ENCODE results near the gene TMEM116.
"Not testable (repeated sequence)": the region's sequence is repeated elsewhere in the genome, so short reads cannot be mapped to it uniquely, and the experiment has no call there.

The TMEM116 gene

DNA sequence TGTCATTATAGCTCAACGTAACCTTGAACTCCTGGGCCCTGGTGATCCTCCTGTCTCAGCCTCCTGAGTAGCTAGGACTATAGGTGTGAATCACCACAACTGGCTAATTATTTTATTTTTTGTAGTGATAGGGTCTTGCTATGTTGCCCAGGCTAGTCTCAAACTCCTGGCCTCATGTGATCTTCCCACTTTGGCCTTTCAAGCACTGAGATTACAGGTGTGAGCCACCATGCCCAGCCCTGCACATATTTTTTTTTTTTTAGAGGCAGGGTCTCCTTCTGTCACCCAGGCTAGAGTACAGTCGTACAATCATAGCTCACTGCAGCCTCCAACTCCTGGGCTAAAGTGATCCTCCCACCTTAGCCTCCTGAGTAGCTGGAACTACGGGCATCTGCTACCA is 8.9 kb downstream of the TMEM116 start:
- Histone ChIP-seq H2AFZ (ENCODE audit: low read length) (no peak overlapping the region), H3K4me3 (ENCODE audit: low read depth, low read length, poor library complexity, severe bottlenecking) (no peak overlapping the region), H3K4me1 (ENCODE audit: insufficient read depth, low read length, severe bottlenecking) (peaks cover 50% of the 10 kb centered on the region), H3K27ac (ENCODE audit: low read depth, low read length, poor library complexity, severe bottlenecking) (no peak overlapping the region), H3F3A (ENCODE audit: insufficient read depth, low read length) (0 out of 2 replicates have a peak, but pooled peaks cover 4% of the 10 kb centered on the region), H4K20me1 (ENCODE audit: insufficient read depth, low read length) (no peaks in the 10 kb centered on the region), H3K27me3 (ENCODE audit: insufficient read depth, low read length) (no peaks in the 10 kb centered on the region), H3K36me3 (ENCODE audit: insufficient read depth, low read length) (peaks cover 18% of the 10 kb centered on the region), H3K79me2 (ENCODE audit: insufficient read depth, low read length) (no peaks in the 10 kb centered on the region), H3K9ac (ENCODE audit: low read length) (no peak overlapping the region), H3K9me2 (ENCODE audit: low read depth, low read length) (no peaks in the 10 kb centered on the region), H3K4me2 (ENCODE audit: low read length) (no peak overlapping the region), H3K9me3 (ENCODE audit: low read length) (no peaks in the 10 kb centered on the region)
- no peak for TF ChIP-seq EZH2 (IDR thresholded peaks at IDR 0.05; ENCODE audit: borderline replicate concordance, low read length)
- TF ChIP-seq, protein P1, sequence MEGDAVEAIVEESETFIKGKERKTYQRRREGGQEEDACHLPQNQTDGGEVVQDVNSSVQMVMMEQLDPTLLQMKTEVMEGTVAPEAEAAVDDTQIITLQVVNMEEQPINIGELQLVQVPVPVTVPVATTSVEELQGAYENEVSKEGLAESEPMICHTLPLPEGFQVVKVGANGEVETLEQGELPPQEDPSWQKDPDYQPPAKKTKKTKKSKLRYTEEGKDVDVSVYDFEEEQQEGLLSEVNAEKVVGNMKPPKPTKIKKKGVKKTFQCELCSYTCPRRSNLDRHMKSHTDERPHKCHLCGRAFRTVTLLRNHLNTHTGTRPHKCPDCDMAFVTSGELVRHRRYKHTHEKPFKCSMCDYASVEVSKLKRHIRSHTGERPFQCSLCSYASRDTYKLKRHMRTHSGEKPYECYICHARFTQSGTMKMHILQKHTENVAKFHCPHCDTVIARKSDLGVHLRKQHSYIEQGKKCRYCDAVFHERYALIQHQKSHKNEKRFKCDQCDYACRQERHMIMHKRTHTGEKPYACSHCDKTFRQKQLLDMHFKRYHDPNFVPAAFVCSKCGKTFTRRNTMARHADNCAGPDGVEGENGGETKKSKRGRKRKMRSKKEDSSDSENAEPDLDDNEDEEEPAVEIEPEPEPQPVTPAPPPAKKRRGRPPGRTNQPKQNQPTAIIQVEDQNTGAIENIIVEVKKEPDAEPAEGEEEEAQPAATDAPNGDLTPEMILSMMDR (IDR thresholded peaks at IDR 0.05; ENCODE audit: low read length) = no peak

DNA sequence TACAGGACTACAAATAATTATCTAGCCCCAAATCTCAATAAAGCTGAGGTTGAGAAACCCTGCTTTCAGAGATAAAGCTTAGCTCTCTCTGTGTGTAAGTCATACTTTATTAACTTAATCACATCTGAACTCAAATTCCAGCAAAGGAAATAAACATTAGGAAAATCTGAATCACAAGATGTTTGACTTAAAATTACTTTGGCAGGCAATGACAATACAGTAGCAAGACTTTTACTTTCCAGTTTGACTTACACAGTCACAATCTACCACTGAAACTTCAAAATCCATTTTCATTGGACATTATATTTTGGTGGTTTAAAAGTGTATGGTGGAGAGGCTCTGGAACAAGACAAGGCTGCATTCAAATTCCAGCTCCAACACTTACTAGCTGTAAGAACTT is 11.4 kb downstream of the TMEM116 start:
- H4K20me1 ChIP-seq (ENCODE audit: insufficient read depth, low read length) = no peaks in the 10 kb centered on the region
- no peaks in the 10 kb centered on the region for H3K27me3 ChIP-seq (ENCODE audit: insufficient read depth, low read length)
- no peaks in the 10 kb centered on the region for H3K9me2 ChIP-seq (ENCODE audit: low read depth, low read length)
- H3K4me2 ChIP-seq (ENCODE audit: low read length) = peak overlapping the region; percentile 55
- H3K9ac ChIP-seq (ENCODE audit: low read length) = no peak overlapping the region
- no peaks in the 10 kb centered on the region for H3K9me3 ChIP-seq (ENCODE audit: low read length)
- 0 out of 2 replicates have a peak, but pooled peaks cover 2% of the 10 kb centered on the region for H3F3A ChIP-seq (ENCODE audit: insufficient read depth, low read length)
- peaks cover 50% of the 10 kb centered on the region for H3K4me1 ChIP-seq (ENCODE audit: insufficient read depth, low read length, severe bottlenecking)
- H3K36me3 ChIP-seq (ENCODE audit: insufficient read depth, low read length) = peaks cover 18% of the 10 kb centered on the region
- H2AFZ ChIP-seq (ENCODE audit: low read length) = no peak overlapping the region
- no peaks in the 10 kb centered on the region for H3K79me2 ChIP-seq (ENCODE audit: insufficient read depth, low read length)
- no peak overlapping the region for H3K4me3 ChIP-seq (ENCODE audit: low read depth, low read length, poor library complexity, severe bottlenecking)
- TF ChIP-seq EZH2 (IDR thresholded peaks at IDR 0.05; ENCODE audit: borderline replicate concordance, low read length) = no peak
- TF ChIP-seq, protein P1 (IDR thresholded peaks at IDR 0.05; ENCODE audit: low read length) = no peak
- H3K27ac ChIP-seq (ENCODE audit: low read depth, low read length, poor library complexity, severe bottlenecking) = peak overlapping the region; percentile 68

DNA sequence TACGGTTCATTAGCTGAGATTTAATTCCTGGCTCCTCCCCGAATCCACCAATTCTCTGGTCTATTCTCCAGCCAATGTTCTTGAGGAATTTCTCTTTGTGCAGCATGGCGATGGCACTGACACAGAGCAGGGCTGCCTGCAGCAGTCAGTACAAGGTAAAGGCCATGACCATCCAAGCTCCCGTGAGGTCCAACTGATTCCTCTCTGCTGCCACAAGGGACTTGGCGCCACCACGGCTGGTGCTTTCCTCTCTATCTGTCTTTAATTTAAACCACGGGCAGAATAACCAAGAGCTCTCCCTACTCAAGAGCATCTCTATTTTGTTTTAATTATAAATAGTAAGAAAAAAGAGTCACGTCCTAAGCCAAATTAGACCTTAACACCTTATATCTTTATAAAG is 12.1 kb downstream of the TMEM116 start:
- H2AFZ ChIP-seq (ENCODE audit: low read length) = no peak overlapping the region
- no peaks in the 10 kb centered on the region for H3K27me3 ChIP-seq (ENCODE audit: insufficient read depth, low read length)
- no peaks in the 10 kb centered on the region for H3K79me2 ChIP-seq (ENCODE audit: insufficient read depth, low read length)
- 0 out of 2 replicates have a peak, but pooled peaks cover 2% of the 10 kb centered on the region for H3F3A ChIP-seq (ENCODE audit: insufficient read depth, low read length)
- peak overlapping the region; percentile 68 for H3K27ac ChIP-seq (ENCODE audit: low read depth, low read length, poor library complexity, severe bottlenecking)
- H3K4me3 ChIP-seq (ENCODE audit: low read depth, low read length, poor library complexity, severe bottlenecking) = no peak overlapping the region
- H3K4me2 ChIP-seq (ENCODE audit: low read length) = peak overlapping the region; percentile 55; the same call in 1 of the 2 replicates
- H3K36me3 ChIP-seq (ENCODE audit: insufficient read depth, low read length) = peaks cover 18% of the 10 kb centered on the region
- TF ChIP-seq, protein P1 (IDR thresholded peaks at IDR 0.05; ENCODE audit: low read length) = no peak
- no peak for TF ChIP-seq EZH2 (IDR thresholded peaks at IDR 0.05; ENCODE audit: borderline replicate concordance, low read length)
- H3K4me1 ChIP-seq (ENCODE audit: insufficient read depth, low read length, severe bottlenecking) = peaks cover 58% of the 10 kb centered on the region
- H3K9me2 ChIP-seq (ENCODE audit: low read depth, low read length) = no peaks in the 10 kb centered on the region
- no peaks in the 10 kb centered on the region for H4K20me1 ChIP-seq (ENCODE audit: insufficient read depth, low read length)
- H3K9ac ChIP-seq (ENCODE audit: low read length) = no peak overlapping the region; the same call in 1 of the 2 replicates
- no peaks in the 10 kb centered on the region for H3K9me3 ChIP-seq (ENCODE audit: low read length)

DNA sequence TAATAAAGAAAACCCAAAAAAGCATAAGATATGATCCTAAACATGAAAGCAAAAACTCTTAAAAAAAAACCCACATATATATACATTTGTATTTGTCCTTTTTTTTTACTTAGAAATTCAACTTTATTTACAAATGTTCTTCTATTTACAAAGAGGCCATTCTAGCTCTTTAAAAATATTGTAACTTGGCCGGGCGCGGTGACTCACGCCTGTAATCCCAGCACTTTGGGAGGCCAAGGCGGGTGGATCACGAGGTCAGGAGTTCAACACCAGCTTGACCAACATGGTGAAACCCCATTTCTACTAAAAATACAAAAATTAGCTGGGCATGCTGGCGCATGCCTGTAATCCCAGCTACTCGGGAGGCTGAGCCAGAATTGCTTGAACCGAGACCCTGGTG is 13.8 kb downstream of the TMEM116 start:
- not testable (repeated sequence) for H3K36me3 ChIP-seq (ENCODE audit: insufficient read depth, low read length); H3K9me3 ChIP-seq (ENCODE audit: low read length); H2AFZ ChIP-seq (ENCODE audit: low read length); H3K4me3 ChIP-seq (ENCODE audit: low read depth, low read length, poor library complexity, severe bottlenecking); H3F3A ChIP-seq (ENCODE audit: insufficient read depth, low read length); H3K9ac ChIP-seq (ENCODE audit: low read length); H3K9me2 ChIP-seq (ENCODE audit: low read depth, low read length); H4K20me1 ChIP-seq (ENCODE audit: insufficient read depth, low read length); H3K4me2 ChIP-seq (ENCODE audit: low read length); H3K79me2 ChIP-seq (ENCODE audit: insufficient read depth, low read length); H3K27me3 ChIP-seq (ENCODE audit: insufficient read depth, low read length); H3K27ac ChIP-seq (ENCODE audit: low read depth, low read length, poor library complexity, severe bottlenecking)
- peaks cover 74% of the 10 kb centered on the region for H3K4me1 ChIP-seq (ENCODE audit: insufficient read depth, low read length, severe bottlenecking)
